IMR-90 (cell line): ENCODE data around the gene SIK2. TPM values are rescaled to one million over a fixed set of nuclear protein-coding genes. Genes with fewer than 3 reads are reported as not detected.
A peak's percentile ranks its signal among the peaks of the same experiment; 100 is the strongest.

Experiments
- ATAC-seq: fragments of 200-7000 bp; cut with Tn5 transposase; 2 replicates; pipeline ENCODE4 v1.9.1; 2020; ENCODE audit warnings: low read depth, mild to moderate bottlenecking, moderate library complexity
- BruUV-seq: library from RNA; stranded (reverse); fragments of 400-500 nt; replicated peaks from 2 replicates; lab custom pipeline; 2021; lab: Mats Ljungman, UMichigan
- CTCF ChIA-PET: fragments of 300-600 bp; formaldehyde crosslinking; extraction: SDS; loops from one replicate; lab custom pipeline; 2021; ENCODE audit warnings: antibody characterized with exemption; lab: Yijun Ruan, JAX
- POLR2A ChIA-PET: fragments of 300-600 bp; sonication (Branson Sonifier 250); formaldehyde crosslinking; loops from one replicate; lab custom pipeline; 2022; ENCODE audit warnings: antibody characterized with exemption; ENCODE audit not compliant: unreplicated experiment; lab: Charles Lee
- DNase-seq: peaks from one replicate; pipeline ENCODE4 v3.0.0; 2013
- H2AFZ ChIP-seq: replicated peaks from 2 replicates; pipeline ENCODE3; 2013; ENCODE audit warnings: low read length, mild to moderate bottlenecking; ENCODE audit not compliant: poor library complexity
- H2AK5ac ChIP-seq: 2 replicates; pipeline ENCODE4 v1.6.1; 2013; ENCODE audit warnings: low read depth, low read length, inconsistent platforms
- H2AK9ac ChIP-seq: replicated peaks from 2 replicates; pipeline ENCODE3; 2013; ENCODE audit warnings: mild to moderate bottlenecking, low read depth, low read length, moderate library complexity; ENCODE audit not compliant: poor library complexity
- H2BK120ac ChIP-seq: 2 replicates; pipeline ENCODE4 v1.6.1; 2013; ENCODE audit warnings: low read depth, low read length, inconsistent platforms
- H2BK15ac ChIP-seq: 3 replicates; pipeline ENCODE4 v1.6.1; 2013; ENCODE audit warnings: low read depth, low read length, inconsistent platforms
- H2BK20ac ChIP-seq: 2 replicates; pipeline ENCODE4 v1.6.1; 2013; ENCODE audit warnings: low read depth, mild to moderate bottlenecking, inconsistent platforms, low read length, moderate library complexity
- H2BK5ac ChIP-seq: 2 replicates; pipeline ENCODE4 v1.6.1; 2013; ENCODE audit warnings: mild to moderate bottlenecking, low read depth, low read length, inconsistent platforms; ENCODE audit not compliant: poor library complexity, severe bottlenecking
- H3K14ac ChIP-seq: replicated peaks from 2 replicates; pipeline ENCODE4 v1.6.1; 2013; ENCODE audit warnings: low read depth, low read length, inconsistent platforms
- H3K18ac ChIP-seq: 2 replicates; pipeline ENCODE4 v1.6.1; 2013; ENCODE audit warnings: low read depth, low read length, control low read depth
- H3K23ac ChIP-seq: 2 replicates; pipeline ENCODE4 v1.6.1; 2013; ENCODE audit warnings: low read depth, low read length, inconsistent platforms
- H3K27ac ChIP-seq: 2 replicates; pipeline ENCODE4 v1.5.1; 2013; ENCODE audit warnings: mild to moderate bottlenecking, control low read depth, low read length; ENCODE audit not compliant: insufficient read depth
- H3K27me3 ChIP-seq: 2 replicates; pipeline ENCODE4 v1.6.1; 2013; ENCODE audit warnings: low read length; ENCODE audit not compliant: control insufficient read depth, insufficient read depth
- H3K36me3 ChIP-seq: 2 replicates; pipeline ENCODE4 v1.6.1; 2013; ENCODE audit warnings: low read length, mixed read lengths; ENCODE audit not compliant: control insufficient read depth, insufficient read depth
- H3K4ac ChIP-seq: 2 replicates; pipeline ENCODE4 v1.6.1; 2013; ENCODE audit warnings: low read depth, low read length, inconsistent platforms
- H3K4me1 ChIP-seq: 2 replicates; pipeline ENCODE4 v1.6.1; 2013; ENCODE audit warnings: low read length, mixed read lengths; ENCODE audit not compliant: control insufficient read depth, insufficient read depth
- H3K4me2 ChIP-seq: 2 replicates; pipeline ENCODE4 v1.6.1; 2013; ENCODE audit warnings: low read depth, mild to moderate bottlenecking, control low read depth, low read length, moderate library complexity
- H3K4me3 ChIP-seq: 2 replicates; pipeline ENCODE4 v1.5.1; 2013; ENCODE audit warnings: low read depth, mild to moderate bottlenecking, control low read depth, low read length, moderate library complexity; ENCODE audit not compliant: insufficient read depth
- H3K56ac ChIP-seq: 2 replicates; pipeline ENCODE4 v1.6.1; 2013; ENCODE audit warnings: low read length, inconsistent platforms; ENCODE audit not compliant: insufficient read depth; ENCODE audit errors: extremely low read depth
- H3K79me1 ChIP-seq, 2 experiments: 2 replicates each; pipeline ENCODE4 v1.6.1; 2013; ENCODE audit warnings: low read length in 2 of 2, inconsistent platforms in 1 of 2, low read depth in 1 of 2
- H3K9ac ChIP-seq: 2 replicates; pipeline ENCODE4 v1.6.1; 2013; ENCODE audit warnings: low read depth, low read length, control low read depth
- H3K9me1 ChIP-seq: 2 replicates; pipeline ENCODE4 v1.6.1; 2013; ENCODE audit warnings: low read length, inconsistent platforms; ENCODE audit not compliant: insufficient read depth
- H3K9me3 ChIP-seq: 2 replicates; pipeline ENCODE4 v1.6.1; 2013; ENCODE audit warnings: low read length; ENCODE audit not compliant: control insufficient read depth, insufficient read depth
- H4K20me1 ChIP-seq: 2 replicates; pipeline ENCODE4 v1.6.1; 2013; ENCODE audit warnings: low read length, inconsistent platforms; ENCODE audit not compliant: insufficient read depth
- H4K5ac ChIP-seq: 2 replicates; pipeline ENCODE4 v1.6.1; 2013; ENCODE audit warnings: mild to moderate bottlenecking, low read depth, low read length, control low read depth
- H4K8ac ChIP-seq, 2 experiments: 2 replicates each; pipeline ENCODE4 v1.6.1; 2013; ENCODE audit warnings: low read depth in 2 of 2, low read length in 2 of 2, control low read depth in 1 of 2, inconsistent platforms in 1 of 2
- H4K91ac ChIP-seq: 2 replicates; pipeline ENCODE4 v1.6.1; 2013; ENCODE audit warnings: low read depth, low read length, inconsistent platforms; ENCODE audit not compliant: insufficient read depth
- FOS ChIP-seq: fragments of 150-350 bp; IDR thresholded peaks from 2 replicates; pipeline ENCODE4 v1.6.1; 2016; ENCODE audit warnings: low read depth, low read length
- MAZ ChIP-seq: IDR thresholded peaks from 2 replicates; pipeline ENCODE4 v1.6.1; 2012; ENCODE audit warnings: low read depth, mild to moderate bottlenecking, low read length, improper control_type of control experiment, moderate library complexity, borderline replicate concordance
- WGBS, 2 experiments: methylation state at CpG; one replicate each; pipeline versions ENCODE4 v1.1.5 to v1.1.7; 2013; ENCODE audit warnings: missing lambda C conversion rate in 2 of 2; ENCODE audit not compliant: insufficient read length in 1 of 2; ENCODE audit errors: extremely low coverage in 2 of 2; 5-methylcytosine and 5-hydroxymethylcytosine counted together
- dilution Hi-C: fragments of 300-500 bp; cut with HindIII; formaldehyde crosslinking; loops from one replicate; pipeline ENCODE4 v1.14.3; 2018; ENCODE audit warnings: low sequenced_read_pairs; ENCODE audit not compliant: unreplicated experiment
- in situ Hi-C: fragments of 300-500 bp; cut with MboI; formaldehyde crosslinking; loops from 3 replicates; pipeline ENCODE4 v1.14.3; 2019; ENCODE audit warnings: low sequenced_read_pairs, inconsistent platforms, mixed read lengths
- intact Hi-C: fragments of 100-400 bp; cut with micrococcal nuclease; formaldehyde crosslinking; loops from 2 replicates; pipeline ENCODE4 v1.10.0; 2022
- polyA plus RNA-seq, 3 experiments: library from polyadenylated mRNA; depleted of rRNA; stranded (reverse); fragments of >200 nt; gene quantifications; 2 replicates each; pipeline ENCODE4 v1.2.3, GENCODE V29; 2012; ENCODE audit warnings: low replicate concordance in 1 of 3
- total RNA-seq: library from RNA; depleted of rRNA; stranded (reverse); fragments of >200 nt; gene quantifications from 2 replicates; pipeline ENCODE4 v1.2.3, GENCODE V29; 2012
- TF ChIP-seq, protein P1 (sequence below): fragments of 150-350 bp; IDR thresholded peaks from 2 replicates; pipeline ENCODE4 v1.6.1; 2016; ENCODE audit warnings: low read depth, mild to moderate bottlenecking, low read length, moderate library complexity, borderline replicate concordance
- TF ChIP-seq, protein P2 (sequence below): fragments of 150-350 bp; IDR thresholded peaks from 2 replicates; pipeline ENCODE4 v1.6.1; 2017; ENCODE audit warnings: mild to moderate bottlenecking, antibody characterized with exemption, low read length, low read depth

SIK2 gene
- total and polyA plus RNA-seq, 2 of the 4 experiments (the other 2 are of a cell fraction), result 7.9 to 10.4 TPM

DNA sequence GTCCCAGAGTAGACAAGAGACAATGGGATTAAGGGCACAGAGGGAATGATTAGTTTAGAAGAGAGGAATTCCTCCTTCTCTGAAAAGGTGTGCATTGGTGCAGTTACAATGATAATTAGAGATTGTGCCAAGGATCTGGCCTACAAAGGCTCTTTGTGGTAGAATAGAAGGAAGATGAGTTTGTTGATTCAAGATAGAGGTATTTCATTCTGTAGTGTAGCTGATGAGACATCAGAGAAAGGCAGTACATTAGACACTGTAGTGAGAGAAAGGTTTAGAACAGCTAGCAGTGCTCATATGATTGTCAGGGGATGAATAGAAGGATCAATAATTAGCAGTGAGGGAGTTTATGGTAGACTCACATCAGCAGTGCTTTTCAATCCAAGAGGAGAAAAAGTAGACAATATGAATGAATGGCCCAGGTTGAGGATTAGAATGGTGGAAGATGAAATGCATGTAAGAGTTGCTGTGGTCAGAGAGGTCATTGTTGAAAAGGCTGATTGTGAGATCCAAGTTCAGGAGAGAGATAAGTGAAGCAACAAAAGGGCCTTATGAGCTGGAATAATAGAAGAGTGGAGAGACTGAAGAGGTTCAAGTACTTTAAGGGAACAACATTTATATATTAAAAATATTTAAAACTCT is 28.9 kb downstream of the SIK2 start (continued):
- TF ChIP-seq MAZ, result no peak

DNA sequence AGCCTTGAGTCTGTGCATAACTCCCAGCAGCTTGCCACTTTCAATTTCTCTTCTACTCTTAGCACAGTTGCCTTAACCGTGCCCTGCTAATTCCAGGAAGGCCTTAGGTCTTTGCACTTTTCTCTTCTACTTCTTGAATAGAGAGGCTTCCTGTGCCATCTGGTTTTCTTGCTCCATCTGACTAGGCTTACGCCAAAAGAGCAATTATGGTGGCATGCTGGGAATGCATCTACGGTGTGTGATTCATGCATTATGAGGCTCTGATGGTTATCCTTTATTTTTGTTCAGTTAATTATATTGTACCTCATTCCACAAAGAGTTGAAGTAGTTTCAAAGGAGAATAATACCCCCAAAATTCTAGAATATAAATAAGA is 29.4 kb downstream of the SIK2 start:
- Histone ChIP-seq H2AK9ac (no peak overlapping the region), H3K79me1 (peaks cover 9 to 57% of the 10 kb centered on the region in 2 experiments), H3K9ac (no peak overlapping the region), H3K56ac (peak overlapping the region; percentile 10; the same call in 1 of the 2 replicates), H4K20me1 (no peaks in the 10 kb centered on the region; the same call in 1 of the 2 replicates), H3K27ac (no peak overlapping the region), H3K27me3 (no peaks in the 10 kb centered on the region), H3K4me3 (no peak overlapping the region), H4K91ac (no peak overlapping the region), H3K36me3 (peaks cover 2% of the 10 kb centered on the region; the same call in 1 of the 2 replicates), H3K4me2 (peak overlapping the region; percentile 64), H2BK15ac (0 out of 3 replicates have a peak overlapping the region, but pooled peaks have one; percentile 29), H3K9me1 (no peaks in the 10 kb centered on the region; the same call in 1 of the 2 replicates), H3K23ac (0 out of 2 replicates have a peak overlapping the region, but pooled peaks have one; percentile 31), H2BK5ac (peak overlapping the region; percentile 78), H3K4me1 (peaks cover 14% of the 10 kb centered on the region), H4K8ac (no peak overlapping the region; a peak in 1 of 4 replicates), H2AFZ (no peak overlapping the region), H2BK20ac (no peak overlapping the region), H3K4ac (no peak overlapping the region), H3K14ac (no peak overlapping the region), H2BK120ac (no peak overlapping the region), H3K9me3 (no peaks in the 10 kb centered on the region), H4K5ac (no peak overlapping the region), H2AK5ac (no peak overlapping the region), H3K18ac (peak overlapping the region; percentile 63; the same call in 1 of the 2 replicates)
- BruUV-seq, result no TSS peak
- DNase-seq, result peak; percentile 88
- POLR2A ChIA-PET, result no interaction called here
- in situ Hi-C loops (no loop called here), intact Hi-C loops (no loop called here), dilution Hi-C loops (no loop called here)
- CTCF ChIA-PET, result no interaction called here
- TF ChIP-seq, protein P1, sequence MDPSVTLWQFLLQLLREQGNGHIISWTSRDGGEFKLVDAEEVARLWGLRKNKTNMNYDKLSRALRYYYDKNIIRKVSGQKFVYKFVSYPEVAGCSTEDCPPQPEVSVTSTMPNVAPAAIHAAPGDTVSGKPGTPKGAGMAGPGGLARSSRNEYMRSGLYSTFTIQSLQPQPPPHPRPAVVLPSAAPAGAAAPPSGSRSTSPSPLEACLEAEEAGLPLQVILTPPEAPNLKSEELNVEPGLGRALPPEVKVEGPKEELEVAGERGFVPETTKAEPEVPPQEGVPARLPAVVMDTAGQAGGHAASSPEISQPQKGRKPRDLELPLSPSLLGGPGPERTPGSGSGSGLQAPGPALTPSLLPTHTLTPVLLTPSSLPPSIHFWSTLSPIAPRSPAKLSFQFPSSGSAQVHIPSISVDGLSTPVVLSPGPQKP, result no peak
- TF ChIP-seq FOS, result peak; percentile 23; the same call in 1 of the 2 replicates
- TF ChIP-seq, protein P2, sequence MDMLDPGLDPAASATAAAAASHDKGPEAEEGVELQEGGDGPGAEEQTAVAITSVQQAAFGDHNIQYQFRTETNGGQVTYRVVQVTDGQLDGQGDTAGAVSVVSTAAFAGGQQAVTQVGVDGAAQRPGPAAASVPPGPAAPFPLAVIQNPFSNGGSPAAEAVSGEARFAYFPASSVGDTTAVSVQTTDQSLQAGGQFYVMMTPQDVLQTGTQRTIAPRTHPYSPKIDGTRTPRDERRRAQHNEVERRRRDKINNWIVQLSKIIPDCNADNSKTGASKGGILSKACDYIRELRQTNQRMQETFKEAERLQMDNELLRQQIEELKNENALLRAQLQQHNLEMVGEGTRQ, result no peak
- no CpG with 5 or more reads among the region's 3 CpGs for WGBS, 2 experiments
- ATAC-seq, result peak; percentile 79
